Inflammatory macrophage (primary cell): ENCODE results near the gene LASP1NB.

Experiments used
- DNase-seq, 2 donors: peaks; one replicate each; pipeline ENCODE4 v3.0.0-alpha.2; 2020 to 2022

LASP1NB gene

GRCh38 chr17:38925263-38925995 is at the start of gene LASP1NB:
LASP1NB (plus strand) TSS chr17:38925614.
- no peak for DNase-seq

- no peak for DNase-seq
These were observed 48.1 kb upstream of the LASP1NB start for GRCh38 chr17:38877130-38877851.

GRCh38 chr17:38879878-38880665 is 45.3 kb upstream of the LASP1NB start:
- peak in 1 of 2 donors; percentile 31 for DNase-seq

- peak; percentile 67 to 69 for DNase-seq
These were observed 43.7 kb upstream of the LASP1NB start for GRCh38 chr17:38881600-38882191.

DNA sequence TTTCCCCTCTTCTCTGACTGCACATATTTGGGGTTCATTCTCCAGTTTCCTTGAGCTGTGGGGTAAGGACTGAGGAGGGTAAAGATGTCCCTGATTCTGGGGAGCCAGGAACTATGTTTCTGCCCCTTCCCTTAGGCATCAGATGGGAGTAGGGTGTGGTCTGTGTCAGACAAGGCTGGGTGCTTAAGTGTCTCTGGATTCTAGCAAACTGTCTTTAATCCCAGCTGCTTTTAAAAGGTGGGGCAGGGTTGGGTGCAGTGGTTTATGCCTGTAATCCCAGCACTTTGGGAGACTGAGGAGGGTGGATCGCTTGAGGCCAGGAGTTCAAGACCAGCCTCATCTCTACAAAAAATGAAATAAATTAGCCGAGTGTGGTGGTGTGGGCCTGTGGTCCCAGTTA is 42.5 kb upstream of the LASP1NB start:
- no peak for DNase-seq

- peak; percentile 81 to 83 for DNase-seq
These were observed 41.6 kb upstream of the LASP1NB start for GRCh38 chr17:38883592-38884526.

DNA sequence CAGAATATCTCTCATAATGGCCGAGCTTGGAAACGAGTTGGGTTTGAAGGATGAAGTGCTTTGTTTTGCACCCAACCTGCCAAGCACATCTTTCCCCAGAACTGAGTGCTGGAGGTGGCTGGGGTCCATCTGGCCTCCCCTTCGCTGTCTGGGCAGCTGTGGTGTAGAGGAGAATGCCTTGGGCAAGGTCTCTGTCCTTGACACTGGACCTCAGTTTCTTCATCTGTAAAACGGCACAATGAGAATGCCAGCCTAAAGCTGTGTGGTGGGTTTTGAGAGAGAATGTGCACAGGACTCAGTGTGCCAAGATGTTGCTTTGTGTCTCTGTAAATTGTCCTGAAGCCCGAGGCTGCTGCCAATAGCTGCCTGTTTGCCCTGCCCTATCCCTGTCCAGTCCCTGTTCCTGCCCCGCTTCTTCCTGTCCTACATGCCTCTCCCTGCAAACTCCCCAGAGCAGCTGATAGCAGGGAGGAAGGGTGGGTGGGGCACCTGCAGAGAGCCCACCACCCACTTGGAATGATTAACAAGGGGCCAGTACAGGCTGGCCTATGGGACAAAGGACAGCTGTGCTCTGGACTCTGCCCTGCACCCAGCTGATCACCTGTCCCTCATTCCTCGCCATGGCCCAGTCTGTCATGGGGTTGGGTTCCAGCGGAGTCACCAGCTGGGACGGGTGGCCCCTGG is 40.2 kb upstream of the LASP1NB start:
- DNase-seq, result no peak

DNA sequence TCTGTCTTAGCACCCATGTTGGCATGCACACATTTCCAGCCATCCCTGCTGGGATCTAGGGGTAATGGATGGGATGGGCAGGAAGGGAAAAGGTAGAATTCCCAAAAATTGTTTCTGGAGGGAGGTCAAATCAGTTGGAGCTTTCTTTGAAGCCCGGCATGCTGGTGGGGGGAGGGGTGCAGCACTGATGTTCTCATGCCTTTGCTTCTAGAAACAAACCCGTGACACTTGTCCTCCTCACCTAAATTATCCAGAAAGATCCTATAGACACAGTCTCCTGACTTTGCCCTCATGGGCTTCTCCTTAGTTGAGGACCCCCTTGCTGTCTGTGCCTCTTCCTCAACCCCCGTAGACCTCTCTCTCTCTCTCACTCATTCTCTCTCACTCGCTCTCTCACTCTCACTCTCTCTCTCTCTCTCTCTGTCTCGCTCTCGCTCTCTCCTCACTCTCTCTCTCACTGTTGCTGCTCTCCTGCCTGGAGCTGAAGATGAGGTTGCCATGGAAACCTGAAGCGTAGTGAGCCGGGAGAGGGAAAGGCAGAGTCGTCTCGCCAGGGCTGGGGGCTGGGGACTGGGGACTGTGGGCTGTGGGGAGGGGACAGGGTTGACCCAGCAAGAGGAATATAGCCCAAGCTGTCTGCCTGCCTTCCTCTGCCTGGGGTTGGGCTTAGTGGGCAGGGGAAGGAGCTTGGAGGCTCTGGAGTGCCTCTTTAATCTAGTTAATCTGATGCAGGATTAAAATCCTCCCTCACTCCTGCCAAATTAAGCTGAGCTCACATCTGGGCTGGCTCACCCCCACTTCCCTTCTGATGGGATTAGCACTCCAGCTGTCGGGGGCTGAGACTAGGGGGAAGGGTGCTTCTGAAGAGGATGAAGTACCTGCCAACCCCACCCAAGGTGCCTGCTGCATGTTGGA is 39.4 kb upstream of the LASP1NB start:
- DNase-seq, result no peak

- no peak for DNase-seq
These were observed 38.8 kb upstream of the LASP1NB start for GRCh38 chr17:38886643-38887010.

- DNase-seq, result no peak
These were observed 36.6 kb upstream of the LASP1NB start for GRCh38 chr17:38888842-38889241.

DNA sequence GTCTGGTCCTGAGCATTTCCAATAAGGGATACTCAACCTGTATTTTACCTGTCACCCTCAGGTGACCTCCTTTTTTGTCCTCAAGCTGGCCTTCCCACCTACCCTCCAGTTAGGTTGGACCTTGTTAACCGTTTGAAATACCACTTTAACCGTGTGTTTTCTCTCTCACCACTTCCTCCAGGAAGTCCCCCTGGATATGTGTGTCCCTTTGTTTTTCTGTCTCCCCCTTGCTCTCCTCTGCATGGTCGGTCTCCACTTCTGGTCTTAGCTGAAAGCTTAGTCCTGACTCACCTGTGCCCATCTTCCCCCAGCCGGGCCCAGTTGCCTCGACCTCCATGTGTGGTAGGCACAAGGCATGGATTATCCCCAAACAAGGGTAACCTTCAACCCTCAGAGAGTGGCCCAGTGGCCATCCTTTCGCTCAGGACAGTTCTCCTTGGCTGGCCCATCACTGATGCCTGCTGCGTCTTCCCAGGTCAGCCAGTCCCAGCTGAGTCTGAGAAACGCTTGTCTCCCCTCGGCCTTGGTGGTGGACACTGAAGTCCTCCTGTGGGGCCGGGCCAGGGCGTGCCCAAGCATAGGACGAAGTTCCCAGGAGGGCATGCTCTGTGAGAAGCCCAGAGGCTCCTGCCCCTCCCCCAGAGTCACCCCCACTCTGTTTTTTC is 35.5 kb upstream of the LASP1NB start:
- no peak for DNase-seq

DNA sequence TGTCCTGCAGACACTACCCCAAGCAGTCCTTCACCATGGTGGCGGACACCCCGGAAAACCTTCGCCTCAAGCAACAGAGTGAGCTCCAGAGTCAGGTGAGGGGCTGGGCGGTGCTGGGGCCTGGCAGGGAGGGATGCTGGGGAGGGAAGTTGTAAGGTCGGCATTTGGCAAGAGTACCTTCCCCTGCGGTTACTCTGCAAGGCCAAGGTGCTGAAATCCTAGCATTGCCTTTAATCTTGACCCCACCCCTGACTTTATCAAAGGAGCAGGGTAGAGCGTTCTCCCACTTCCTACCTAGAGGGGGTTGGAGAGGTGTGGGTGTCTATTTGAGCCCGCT is 35.0 kb upstream of the LASP1NB start:
- no peak for DNase-seq

GRCh38 chr17:38891441-38891840 is 34.0 kb upstream of the LASP1NB start:
- no peak for DNase-seq

DNA sequence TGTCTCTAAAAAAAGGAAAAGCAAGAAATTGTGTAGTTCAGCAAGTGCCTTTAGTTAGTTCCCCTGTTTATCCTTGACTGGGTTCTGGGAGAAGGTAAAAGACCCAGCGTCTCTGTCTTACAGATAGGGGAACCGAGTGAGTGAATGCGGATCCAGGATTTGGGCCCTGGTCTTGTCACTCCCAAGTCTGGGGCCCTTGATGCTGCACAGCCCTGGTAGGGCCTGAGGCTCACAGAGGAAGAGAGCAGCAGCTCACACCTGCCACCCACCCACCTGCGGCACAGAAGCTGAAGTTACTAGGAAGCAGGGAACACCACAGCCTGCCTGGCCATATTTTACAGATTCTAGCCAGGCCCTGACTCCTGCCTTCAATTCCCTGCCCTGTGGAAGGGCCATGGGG is 33.3 kb upstream of the LASP1NB start:
- no peak for DNase-seq

DNA sequence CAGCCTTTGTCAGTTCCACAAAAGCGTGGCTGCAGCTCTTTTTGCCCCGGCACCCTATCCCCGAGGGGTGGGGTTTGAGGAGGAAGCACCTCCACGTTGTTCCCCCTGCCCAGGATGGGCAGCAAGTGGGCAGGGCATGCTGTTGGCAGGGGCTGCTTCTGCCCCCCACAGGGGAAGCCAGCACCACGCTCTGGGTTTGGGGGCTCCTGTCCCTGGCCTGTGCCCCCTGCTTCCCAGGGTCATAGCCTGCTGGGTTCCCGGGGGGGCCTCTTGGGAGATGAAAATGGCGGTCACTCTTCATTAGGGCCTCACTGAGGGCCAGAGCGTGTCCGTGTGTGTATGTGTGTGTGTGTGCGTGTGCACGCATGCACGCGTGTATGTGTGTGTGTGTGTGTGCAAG is 32.8 kb upstream of the LASP1NB start:
- no peak for DNase-seq

DNA sequence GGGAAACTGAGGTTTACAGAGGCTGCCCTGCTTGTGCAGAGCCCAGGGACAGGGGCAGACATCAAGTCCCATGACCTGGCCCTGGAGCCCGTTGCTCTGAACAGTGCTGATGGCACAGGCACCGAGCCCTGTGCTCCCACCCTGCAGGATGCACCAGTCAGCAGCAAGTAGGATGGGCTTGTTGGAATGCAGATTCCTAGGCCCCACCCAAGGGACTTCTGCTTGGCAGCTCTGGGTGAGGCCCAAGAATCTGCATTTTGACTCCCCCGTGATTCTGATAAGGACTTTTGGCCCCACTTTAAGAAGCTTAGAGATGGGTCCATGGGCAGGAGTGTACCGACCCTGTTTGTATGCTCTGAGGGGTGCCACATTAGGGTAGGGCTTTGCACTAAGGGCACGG is 32.3 kb upstream of the LASP1NB start:
- DNase-seq, result peak in 1 of 2 donors; percentile 42

- DNase-seq, result peak; percentile 86 to 94
These were observed 31.8 kb upstream of the LASP1NB start for GRCh38 chr17:38893607-38894006.

DNA sequence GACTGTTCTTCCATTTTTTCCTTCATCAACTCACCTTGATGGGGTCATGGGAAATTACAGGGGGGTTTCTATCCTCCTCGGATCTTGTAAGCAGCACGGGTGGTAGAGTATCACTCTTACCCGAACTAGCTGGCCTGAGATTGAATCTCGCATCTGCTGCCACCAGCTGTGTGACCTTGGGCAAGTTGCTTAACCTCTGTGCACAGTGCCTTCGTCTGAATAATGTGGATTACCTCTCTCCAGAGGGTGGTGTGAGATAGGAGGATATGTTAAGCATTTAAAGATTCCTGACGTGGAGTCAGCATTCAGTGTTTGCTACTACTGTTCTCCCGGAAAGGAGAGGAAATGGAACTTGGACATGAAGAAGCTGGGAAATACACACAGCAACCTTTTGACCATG is 31.1 kb upstream of the LASP1NB start:
- no peak for DNase-seq

- no peak for DNase-seq
These were observed 29.0 kb upstream of the LASP1NB start for GRCh38 chr17:38896346-38896954.
